Keratinocyte (primary cell): ENCODE measurements around the gene HLA-DOB. TPM values are rescaled to one million over a fixed set of nuclear protein-coding genes. Genes with fewer than 3 reads are reported as not detected.

Source experiments
- DNase-seq: peaks from one replicate; pipeline ENCODE4 v3.0.0-alpha.2; 2011; ENCODE audit warnings: low read depth, missing footprints, low spot score
- FAIRE-seq: peaks from 2 replicates; lab custom pipeline; 2011; peaks lifted over from hg19 to GRCh38; lab: Jason Lieb, UNC
- H2AFZ ChIP-seq: 2 replicates; pipeline ENCODE4 v1.6.0; 2012; ENCODE audit warnings: low read length, control low read depth, inconsistent platforms; ENCODE audit not compliant: control insufficient read depth
- H3K27ac ChIP-seq: 2 replicates; pipeline ENCODE4 v1.5.1; 2011; ENCODE audit warnings: low read length; ENCODE audit not compliant: control insufficient read depth, insufficient read depth
- H3K27me3 ChIP-seq: 3 replicates; pipeline ENCODE4 v1.6.0; 2011; ENCODE audit warnings: low read length; ENCODE audit not compliant: control insufficient read depth, insufficient read depth; ENCODE audit errors: extremely low read depth
- H3K36me3 ChIP-seq, 2 experiments: 2 replicates in 1 of 2; 3 replicates in 1 of 2; pipeline ENCODE4 v1.5.1; 2011; ENCODE audit warnings: low read length in 2 of 2, mild to moderate bottlenecking in 1 of 2; ENCODE audit not compliant: control insufficient read depth in 2 of 2, insufficient read depth in 2 of 2; ENCODE audit errors: extremely low read depth in 1 of 2
- H3K4me1 ChIP-seq: 3 replicates; pipeline ENCODE4 v1.5.1; 2011; ENCODE audit warnings: low read length; ENCODE audit not compliant: control insufficient read depth, insufficient read depth; ENCODE audit errors: extremely low read depth
- H3K4me2 ChIP-seq: 3 replicates; pipeline ENCODE4 v1.6.0; 2011; ENCODE audit warnings: low read depth, low read length; ENCODE audit not compliant: control insufficient read depth, insufficient read depth; ENCODE audit errors: extremely low read depth
- H3K4me3 ChIP-seq, 3 experiments: fragments of 200-600 bp in 1 of 3; sonication (generic) in 1 of 3; 2 replicates in 2 of 3; 3 replicates in 1 of 3; pipeline ENCODE4 v1.5.1; 2011 to 2016; ENCODE audit warnings: low read length in 3 of 3, mild to moderate bottlenecking in 3 of 3, control low read depth in 2 of 3, inconsistent platforms in 1 of 3, low read depth in 1 of 3, mixed read lengths in 1 of 3, mixed run types in 1 of 3, moderate library complexity in 1 of 3; ENCODE audit not compliant: control insufficient read depth in 2 of 3, insufficient read depth in 2 of 3; ENCODE audit errors: extremely low read depth in 1 of 3
- H3K79me2 ChIP-seq: 2 replicates; pipeline ENCODE4 v1.6.0; 2012; ENCODE audit warnings: low read length; ENCODE audit not compliant: control insufficient read depth, insufficient read depth
- H3K9ac ChIP-seq: 3 replicates; pipeline ENCODE4 v1.6.0; 2011; ENCODE audit warnings: low read length; ENCODE audit not compliant: control insufficient read depth, insufficient read depth; ENCODE audit errors: extremely low read depth
- H3K9me1 ChIP-seq: 3 replicates; pipeline ENCODE4 v1.6.0; 2011; ENCODE audit warnings: low read length; ENCODE audit not compliant: control insufficient read depth, insufficient read depth; ENCODE audit errors: extremely low read depth
- H3K9me3 ChIP-seq: 2 replicates; pipeline ENCODE4 v1.5.1; 2012; ENCODE audit warnings: low read depth, low read length; ENCODE audit not compliant: control insufficient read depth
- H4K20me1 ChIP-seq: 3 replicates; pipeline ENCODE4 v1.6.0; 2011; ENCODE audit warnings: low read length; ENCODE audit not compliant: control insufficient read depth, insufficient read depth; ENCODE audit errors: extremely low read depth
- EZH2 ChIP-seq: IDR thresholded peaks from one replicate; pipeline ENCODE4 v1.6.1; 2012; ENCODE audit warnings: inconsistent platforms, mild to moderate bottlenecking, low read length, moderate library complexity
- dilution Hi-C: fragments of 300-500 bp; cut with MboI; formaldehyde crosslinking; loops from one replicate; pipeline ENCODE4 v1.7.0; 2020; ENCODE audit warnings: low sequenced_read_pairs; ENCODE audit not compliant: extremely low pct_ligation_motif_present
- polyA plus RNA-seq, 5 experiments: library from polyadenylated mRNA; depleted of rRNA in 3 of 5; stranded (reverse) in 3 of 5; stranded (forward) in 1 of 5; unstranded in 1 of 5; fragments of >200 nt; gene quantifications; 1 replicate in 1 of 5; 2 replicates in 3 of 5; 3 replicates in 1 of 5; pipeline versions ENCODE4 v1.2.1 to v1.2.3, GENCODE V29; 2011 to 2012; ENCODE audit warnings: missing spikeins in 2 of 5, low read depth in 1 of 5, low replicate concordance in 1 of 5
- TF ChIP-seq, protein P1 (sequence below), 3 experiments: IDR thresholded peaks in 1 of 3; conservative IDR thresholded peaks in 1 of 3; optimal IDR thresholded peaks in 1 of 3; 2 replicates in 2 of 3; 3 replicates in 1 of 3; pipeline versions ENCODE3 to v1.5.1; 2011; ENCODE audit warnings: low read length in 3 of 3, mild to moderate bottlenecking in 3 of 3, moderate library complexity in 2 of 3, control low read depth in 1 of 3, inconsistent platforms in 1 of 3; ENCODE audit not compliant: insufficient read depth in 2 of 3; ENCODE audit errors: extremely low read depth in 1 of 3

The HLA-DOB gene
- polyA plus RNA-seq, 1 donor (not counting 4 experiments of a cell fraction or from before 2014, with no cell fraction given), result 12.5 TPM

- Histone ChIP-seq H3K79me2 (peaks cover 3% of the 10 kb centered on the region), H3K27ac (peak overlapping the region; percentile 91), H2AFZ (peak overlapping the region; percentile 94), H4K20me1 (no peaks in the 10 kb centered on the region), H3K9me1 (no peaks in the 10 kb centered on the region), H3K27me3 (no peaks in the 10 kb centered on the region), H3K36me3 (peaks cover 16 to 25% of the 10 kb centered on the region in 2 experiments), H3K4me1 (peaks cover 18% of the 10 kb centered on the region), H3K4me2 (peak overlapping the region; percentile 89), H3K9me3 (no peaks in the 10 kb centered on the region), H3K9ac (peak overlapping the region; percentile 89), H3K4me3 (peak overlapping the region; percentile 47 to 95 (median 87))
- TF ChIP-seq EZH2, result no peak
- TF ChIP-seq, protein P1, sequence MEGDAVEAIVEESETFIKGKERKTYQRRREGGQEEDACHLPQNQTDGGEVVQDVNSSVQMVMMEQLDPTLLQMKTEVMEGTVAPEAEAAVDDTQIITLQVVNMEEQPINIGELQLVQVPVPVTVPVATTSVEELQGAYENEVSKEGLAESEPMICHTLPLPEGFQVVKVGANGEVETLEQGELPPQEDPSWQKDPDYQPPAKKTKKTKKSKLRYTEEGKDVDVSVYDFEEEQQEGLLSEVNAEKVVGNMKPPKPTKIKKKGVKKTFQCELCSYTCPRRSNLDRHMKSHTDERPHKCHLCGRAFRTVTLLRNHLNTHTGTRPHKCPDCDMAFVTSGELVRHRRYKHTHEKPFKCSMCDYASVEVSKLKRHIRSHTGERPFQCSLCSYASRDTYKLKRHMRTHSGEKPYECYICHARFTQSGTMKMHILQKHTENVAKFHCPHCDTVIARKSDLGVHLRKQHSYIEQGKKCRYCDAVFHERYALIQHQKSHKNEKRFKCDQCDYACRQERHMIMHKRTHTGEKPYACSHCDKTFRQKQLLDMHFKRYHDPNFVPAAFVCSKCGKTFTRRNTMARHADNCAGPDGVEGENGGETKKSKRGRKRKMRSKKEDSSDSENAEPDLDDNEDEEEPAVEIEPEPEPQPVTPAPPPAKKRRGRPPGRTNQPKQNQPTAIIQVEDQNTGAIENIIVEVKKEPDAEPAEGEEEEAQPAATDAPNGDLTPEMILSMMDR (optimal IDR thresholded peaks at IDR 0.05 in 1 of 3, IDR thresholded peaks at IDR 0.05 in 1 of 3, conservative IDR thresholded peaks at IDR 0.05 in 1 of 3; ENCODE audit: extremely low read depth in 1 of 3, insufficient read depth in 2 of 3, low read length in 3 of 3), result no peak
- no peak for FAIRE-seq
- no peak for DNase-seq
- dilution Hi-C loops, result no loop called here
These were observed 26.7 kb upstream of the HLA-DOB start for GRCh38 chr6:32843331-32843978.

DNA sequence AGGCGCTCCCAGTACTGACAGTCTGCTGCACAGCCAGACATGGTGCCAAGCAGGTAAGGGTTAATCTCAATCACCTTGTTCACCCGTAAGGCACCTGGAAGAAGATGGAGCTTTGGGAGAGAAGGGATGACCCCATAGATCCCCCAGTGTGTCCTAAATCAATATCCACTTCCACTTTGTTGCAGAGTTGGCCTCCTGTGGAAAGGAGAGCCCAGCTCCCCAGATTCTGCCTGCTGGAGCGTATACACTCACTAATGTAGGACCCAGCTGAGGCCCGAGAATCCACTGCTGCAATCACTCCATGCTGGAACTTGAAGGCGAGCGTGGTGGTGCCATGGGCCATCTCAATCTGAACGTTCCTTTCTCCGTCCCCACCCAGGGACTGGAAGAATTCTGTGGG, 25.9 kb upstream of the HLA-DOB start:
- H3K4me1 ChIP-seq, result peaks cover 20% of the 10 kb centered on the region
- H4K20me1 ChIP-seq, result no peaks in the 10 kb centered on the region
- dilution Hi-C loops, result no loop called here
- peaks cover 10 to 19% of the 10 kb centered on the region in 2 experiments for H3K36me3 ChIP-seq
- H3K9me1 ChIP-seq, result no peaks in the 10 kb centered on the region
- DNase-seq (no peak), FAIRE-seq (no peak)
- no peaks in the 10 kb centered on the region for H3K27me3 ChIP-seq
- no peaks in the 10 kb centered on the region for H3K9me3 ChIP-seq
- H3K27ac ChIP-seq, result no peak overlapping the region
- H3K79me2 ChIP-seq, result peaks cover 7% of the 10 kb centered on the region
- peak overlapping the region in 1 of 3 experiments; percentile 87 for H3K4me3 ChIP-seq
- TF ChIP-seq, protein P1 (optimal IDR thresholded peaks at IDR 0.05 in 1 of 3, IDR thresholded peaks at IDR 0.05 in 1 of 3, conservative IDR thresholded peaks at IDR 0.05 in 1 of 3; ENCODE audit: extremely low read depth in 1 of 3, insufficient read depth in 2 of 3, low read length in 3 of 3), result no peak
- TF ChIP-seq EZH2, result no peak
- peak overlapping the region; percentile 89 for H3K4me2 ChIP-seq
- H2AFZ ChIP-seq, result no peak overlapping the region
- no peak overlapping the region for H3K9ac ChIP-seq
